Esophagus muscularis mucosa (tissue), 4 donors: ENCODE results near the gene SELENOM. TPM values are rescaled to one million over a fixed set of nuclear protein-coding genes. Genes with fewer than 3 reads are reported as not detected.

Experiments used
- DNase-seq: peaks from one replicate; pipeline ENCODE4 v3.0.0-alpha.2; 2017; ENCODE audit errors: extremely low spot score
- H3K27ac ChIP-seq, 4 donors: fragments of 200-600 bp; sonication (generic); replicated peaks in 1 of 4; 1 replicate in 3 of 4; 2 replicates in 1 of 4; pipeline ENCODE4 v1.5.1; 2016 to 2019; ENCODE audit warnings: mild to moderate bottlenecking in 1 of 4
- H3K27me3 ChIP-seq, 4 donors: fragments of 200-600 bp; sonication (generic); one replicate each; pipeline versions ENCODE4 v1.5.1 to v1.6.0; 2016 to 2019
- H3K36me3 ChIP-seq, 4 donors: fragments of 200-600 bp; sonication (generic); one replicate each; pipeline ENCODE4 v1.5.1; 2016 to 2019
- H3K4me1 ChIP-seq, 4 donors: fragments of 200-600 bp; sonication (generic); one replicate each; pipeline ENCODE4 v1.5.1; 2016 to 2019
- H3K4me3 ChIP-seq, 4 donors: fragments of 200-600 bp; sonication (generic); 1 replicate in 2 of 4; 2 replicates in 2 of 4; pipeline ENCODE4 v1.5.1; 2016 to 2019; ENCODE audit warnings: mild to moderate bottlenecking in 4 of 4, moderate library complexity in 1 of 4
- H3K9me3 ChIP-seq, 4 donors: fragments of 200-600 bp; sonication (generic); 1 replicate in 3 of 4; 2 replicates in 1 of 4; pipeline ENCODE4 v1.5.1; 2016 to 2019
- CTCF ChIP-seq, 3 experiments: fragments of 200-600 bp in 2 of 3; fragments of 450-650 bp in 1 of 3; sonication (generic) in 2 of 3; IDR thresholded peaks; one replicate each; pipeline ENCODE4 v1.5.1; 2017 to 2019; ENCODE audit warnings: antibody characterized with exemption in 3 of 3, mild to moderate bottlenecking in 2 of 3, moderate library complexity in 1 of 3
- EP300 ChIP-seq: sonication (generic); formaldehyde crosslinking; IDR thresholded peaks from one replicate; pipeline ENCODE4 v1.6.1; 2017; ENCODE audit warnings: antibody characterized with exemption
- POLR2A ChIP-seq: fragments of 450-650 bp; IDR thresholded peaks from one replicate; pipeline ENCODE4 v1.6.1; 2017; ENCODE audit warnings: antibody characterized with exemption, moderate library complexity, mild to moderate bottlenecking, low read depth
- POLR2AphosphoS5 ChIP-seq, 2 donors: sonication (generic); formaldehyde crosslinking; IDR thresholded peaks; one replicate each; pipeline ENCODE4 v1.6.1; 2017; ENCODE audit warnings: antibody characterized with exemption in 2 of 2
- WGBS: methylation state at CpG from one replicate; pipeline ENCODE4 v1.1.5; 2018; 5-methylcytosine and 5-hydroxymethylcytosine counted together
- intact Hi-C: fragments of 100-400 bp; cut with DNase I; formaldehyde crosslinking; loops from one replicate; pipeline ENCODE4 v1.15.1; 2023
- total RNA-seq, 4 donors: library from RNA; depleted of rRNA; stranded (reverse); fragments of >200 nt; gene quantifications; one replicate each; pipeline versions ENCODE4 v1.1.0 to v1.2.1, GENCODE V29; 2016

Gene SELENOM
- total RNA-seq, 4 donors from 2014 or later: 1,118 to 1,733 (median 1,416) TPM

- no peak for TF ChIP-seq CTCF (IDR thresholded peaks at IDR 0.05)
- no peak for TF ChIP-seq EP300
- TF ChIP-seq POLR2A: no peak
- Histone ChIP-seq H3K4me3 (no peak overlapping the region), H3K36me3 (peaks cover 0 to 10% (median 3%) of the 10 kb centered on the region in 4 donors), H3K27ac (no peak overlapping the region), H3K9me3 (no peaks in the 10 kb centered on the region), H3K4me1 (no peaks in the 10 kb centered on the region), H3K27me3 (peaks cover 0 to 23% (median 0%) of the 10 kb centered on the region in 4 donors)
- DNase-seq: no peak
- intact Hi-C loops: no loop called here
- WGBS: 80% methylated on average over 2 of the region's 10 CpGs
Measured at GRCh38 chr22:31137721-31138120, 30.4 kb upstream of the SELENOM start.

GRCh38 chr22:31136711-31137110, 29.3 kb upstream of the SELENOM start:
- WGBS: 91% methylated on average over 15 of the region's 16 CpGs
- Histone ChIP-seq H3K27ac (no peak overlapping the region), H3K4me3 (no peak overlapping the region), H3K9me3 (no peaks in the 10 kb centered on the region), H3K27me3 (peaks cover 0 to 23% (median 0%) of the 10 kb centered on the region in 4 donors), H3K4me1 (no peaks in the 10 kb centered on the region), H3K36me3 (peaks cover 0 to 10% (median 3%) of the 10 kb centered on the region in 4 donors)
- no peak for DNase-seq
- TF ChIP-seq POLR2AphosphoS5 (IDR thresholded peaks at IDR 0.05) (no peak), POLR2A (no peak), EP300 (no peak), CTCF (IDR thresholded peaks at IDR 0.05) (no peak)
- intact Hi-C loops: no loop called here

GRCh38 chr22:31136155-31136554, 28.8 kb upstream of the SELENOM start:
- WGBS: 90% methylated on average over 9 of the region's 9 CpGs
- intact Hi-C loops: no loop called here
- no peak for TF ChIP-seq CTCF (IDR thresholded peaks at IDR 0.05)
- no peak for TF ChIP-seq POLR2AphosphoS5 (IDR thresholded peaks at IDR 0.05)
- peaks cover 0 to 10% (median 3%) of the 10 kb centered on the region in 4 donors for H3K36me3 ChIP-seq
- H3K27me3 ChIP-seq: peaks cover 0 to 23% (median 0%) of the 10 kb centered on the region in 4 donors
- DNase-seq: no peak
- H3K9me3 ChIP-seq: no peaks in the 10 kb centered on the region
- H3K27ac ChIP-seq: no peak overlapping the region
- H3K4me1 ChIP-seq: no peaks in the 10 kb centered on the region
- no peak overlapping the region for H3K4me3 ChIP-seq

- TF ChIP-seq POLR2AphosphoS5 (IDR thresholded peaks at IDR 0.05): no peak
- TF ChIP-seq CTCF (IDR thresholded peaks at IDR 0.05): no peak
- TF ChIP-seq POLR2A: no peak
- no peak for TF ChIP-seq EP300
- H3K4me3 ChIP-seq: no peak overlapping the region
- intact Hi-C loops: no loop called here
- DNase-seq: no peak
- H3K27me3 ChIP-seq: peaks cover 0 to 23% (median 0%) of the 10 kb centered on the region in 4 donors
- H3K27ac ChIP-seq: no peak overlapping the region
- WGBS: 94% methylated on average over 5 of the region's 6 CpGs
- H3K36me3 ChIP-seq: peaks cover 0 to 10% (median 3%) of the 10 kb centered on the region in 4 donors
- no peaks in the 10 kb centered on the region for H3K9me3 ChIP-seq
- no peaks in the 10 kb centered on the region for H3K4me1 ChIP-seq
Measured at GRCh38 chr22:31135706-31136105, 28.3 kb upstream of the SELENOM start.

GRCh38 chr22:31134688-31135087, 27.3 kb upstream of the SELENOM start:
- TF ChIP-seq CTCF (IDR thresholded peaks at IDR 0.05) (no peak), EP300 (no peak), POLR2AphosphoS5 (IDR thresholded peaks at IDR 0.05) (no peak), POLR2A (no peak)
- Histone ChIP-seq H3K4me1 (no peaks in the 10 kb centered on the region), H3K27me3 (peaks cover 0 to 17% (median 0%) of the 10 kb centered on the region in 4 donors), H3K4me3 (no peak overlapping the region), H3K27ac (no peak overlapping the region), H3K9me3 (no peaks in the 10 kb centered on the region), H3K36me3 (peaks cover 0 to 10% (median 3%) of the 10 kb centered on the region in 4 donors)
- no peak for DNase-seq
- WGBS: 58% methylated on average over 4 of the region's 4 CpGs
- intact Hi-C loops: no loop called here
